ENCODE measurements around the gene GAREM1.

GAREM1 gene

DNA sequence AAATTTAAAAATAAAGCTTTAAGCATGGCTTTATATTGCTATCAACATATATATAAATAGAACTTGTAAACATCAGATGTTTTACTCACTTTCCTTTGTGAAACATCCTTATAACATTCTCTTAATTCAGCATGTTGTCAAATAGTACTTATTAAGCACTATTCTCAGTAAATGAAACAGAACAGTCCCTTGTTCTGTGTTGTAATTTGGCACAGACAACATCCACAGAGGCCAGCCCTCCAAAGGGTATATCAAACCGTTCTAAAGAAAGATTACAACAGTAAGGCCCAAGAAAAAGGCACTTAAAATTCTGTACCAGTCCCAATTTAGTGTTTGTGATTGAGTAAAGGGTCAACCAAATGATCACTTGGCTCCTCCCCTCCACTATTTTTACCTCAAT, 46.0 kb downstream of the GAREM1 start:
- TF ChIP-seq MYC (IDR thresholded peaks at IDR 0.05; ENCODE audit: low read depth, low read length) (no peak), POLR2A (IDR thresholded peaks at IDR 0.05; ENCODE audit: extremely low read depth, insufficient read length) (no peak)
- TF ChIP-seq, protein P1, sequence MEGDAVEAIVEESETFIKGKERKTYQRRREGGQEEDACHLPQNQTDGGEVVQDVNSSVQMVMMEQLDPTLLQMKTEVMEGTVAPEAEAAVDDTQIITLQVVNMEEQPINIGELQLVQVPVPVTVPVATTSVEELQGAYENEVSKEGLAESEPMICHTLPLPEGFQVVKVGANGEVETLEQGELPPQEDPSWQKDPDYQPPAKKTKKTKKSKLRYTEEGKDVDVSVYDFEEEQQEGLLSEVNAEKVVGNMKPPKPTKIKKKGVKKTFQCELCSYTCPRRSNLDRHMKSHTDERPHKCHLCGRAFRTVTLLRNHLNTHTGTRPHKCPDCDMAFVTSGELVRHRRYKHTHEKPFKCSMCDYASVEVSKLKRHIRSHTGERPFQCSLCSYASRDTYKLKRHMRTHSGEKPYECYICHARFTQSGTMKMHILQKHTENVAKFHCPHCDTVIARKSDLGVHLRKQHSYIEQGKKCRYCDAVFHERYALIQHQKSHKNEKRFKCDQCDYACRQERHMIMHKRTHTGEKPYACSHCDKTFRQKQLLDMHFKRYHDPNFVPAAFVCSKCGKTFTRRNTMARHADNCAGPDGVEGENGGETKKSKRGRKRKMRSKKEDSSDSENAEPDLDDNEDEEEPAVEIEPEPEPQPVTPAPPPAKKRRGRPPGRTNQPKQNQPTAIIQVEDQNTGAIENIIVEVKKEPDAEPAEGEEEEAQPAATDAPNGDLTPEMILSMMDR (IDR thresholded peaks at IDR 0.05; ENCODE audit: low read depth, low read length), result no peak
- TF ChIP-seq, protein P2, sequence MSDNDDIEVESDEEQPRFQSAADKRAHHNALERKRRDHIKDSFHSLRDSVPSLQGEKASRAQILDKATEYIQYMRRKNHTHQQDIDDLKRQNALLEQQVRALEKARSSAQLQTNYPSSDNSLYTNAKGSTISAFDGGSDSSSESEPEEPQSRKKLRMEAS (IDR thresholded peaks at IDR 0.05; ENCODE audit: low read depth, low read length), result no peak
- DNase-seq (ENCODE audit: low read depth), result no peak
- H3K4me3 ChIP-seq (ENCODE audit: low read depth, low read length), result no peak overlapping the region

DNA sequence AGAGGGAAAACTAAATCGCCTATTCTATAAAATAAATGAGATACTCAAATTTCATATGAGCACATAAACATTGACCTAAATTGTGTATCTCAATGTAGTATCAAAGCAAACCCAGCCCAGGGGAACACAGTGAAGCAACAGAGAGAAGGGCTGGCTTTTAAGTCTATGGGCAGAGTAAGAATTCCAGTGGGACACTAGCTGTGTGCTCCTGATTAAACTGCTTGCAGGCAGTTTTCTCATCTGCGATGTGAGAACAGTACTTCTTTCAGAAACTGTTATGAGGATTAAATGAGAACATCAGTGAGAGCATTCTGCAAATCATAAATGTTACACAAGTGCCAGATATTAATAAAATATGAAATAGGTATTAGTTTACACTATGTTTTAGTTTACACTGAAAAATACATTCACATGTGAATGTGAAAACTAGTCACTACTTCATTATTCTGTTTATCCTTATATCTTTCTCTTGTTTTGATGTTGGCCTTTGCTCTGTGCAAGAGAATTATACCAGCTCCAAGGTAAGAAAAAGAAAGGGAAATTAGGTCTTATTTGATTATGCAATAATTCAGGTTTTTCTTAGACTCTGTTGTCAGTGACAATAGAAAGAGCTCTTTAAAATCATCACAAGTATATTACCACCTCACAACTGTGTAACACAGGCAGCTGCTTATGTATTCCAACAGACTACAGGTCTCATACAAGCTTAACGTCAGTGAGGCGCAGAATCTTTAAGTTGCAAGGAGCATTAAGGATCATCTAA, 47.5 kb downstream of the GAREM1 start:
- TF ChIP-seq, protein P2 (IDR thresholded peaks at IDR 0.05; ENCODE audit: low read depth, low read length), result no peak
- TF ChIP-seq POLR2A (IDR thresholded peaks at IDR 0.05; ENCODE audit: extremely low read depth, insufficient read length), result no peak
- TF ChIP-seq MYC (IDR thresholded peaks at IDR 0.05; ENCODE audit: low read depth, low read length), result no peak
- TF ChIP-seq, protein P1 (IDR thresholded peaks at IDR 0.05; ENCODE audit: low read depth, low read length), result no peak
- DNase-seq (ENCODE audit: low read depth), result no peak
- no peak overlapping the region for H3K4me3 ChIP-seq (ENCODE audit: low read depth, low read length)

DNA sequence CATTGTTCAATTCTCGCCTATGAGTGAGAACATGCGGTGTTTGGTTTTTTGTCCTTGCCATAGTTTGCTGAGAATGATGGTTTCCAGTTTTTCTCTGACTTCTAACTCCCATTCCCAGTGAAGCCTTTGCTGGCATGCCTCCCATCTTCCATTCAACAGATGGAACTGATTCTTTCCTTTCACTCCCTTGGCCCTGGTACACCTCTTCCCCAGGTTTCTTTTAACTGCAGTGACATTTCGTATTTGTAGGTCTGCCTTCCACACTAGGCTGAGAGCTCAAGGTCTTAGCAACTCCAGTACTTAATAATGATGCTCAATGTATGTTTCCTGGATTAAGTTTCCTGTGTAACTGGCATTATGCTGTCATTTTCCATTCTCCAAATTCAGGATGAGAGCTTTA, 48.5 kb downstream of the GAREM1 start:
- TF ChIP-seq MYC (IDR thresholded peaks at IDR 0.05; ENCODE audit: low read depth, low read length) (no peak), POLR2A (IDR thresholded peaks at IDR 0.05; ENCODE audit: extremely low read depth, insufficient read length) (no peak)
- TF ChIP-seq, protein P2 (IDR thresholded peaks at IDR 0.05; ENCODE audit: low read depth, low read length), result no peak
- TF ChIP-seq, protein P1 (IDR thresholded peaks at IDR 0.05; ENCODE audit: low read depth, low read length), result no peak
- no peak overlapping the region for H3K4me3 ChIP-seq (ENCODE audit: low read depth, low read length)
- DNase-seq (ENCODE audit: low read depth), result no peak

DNA sequence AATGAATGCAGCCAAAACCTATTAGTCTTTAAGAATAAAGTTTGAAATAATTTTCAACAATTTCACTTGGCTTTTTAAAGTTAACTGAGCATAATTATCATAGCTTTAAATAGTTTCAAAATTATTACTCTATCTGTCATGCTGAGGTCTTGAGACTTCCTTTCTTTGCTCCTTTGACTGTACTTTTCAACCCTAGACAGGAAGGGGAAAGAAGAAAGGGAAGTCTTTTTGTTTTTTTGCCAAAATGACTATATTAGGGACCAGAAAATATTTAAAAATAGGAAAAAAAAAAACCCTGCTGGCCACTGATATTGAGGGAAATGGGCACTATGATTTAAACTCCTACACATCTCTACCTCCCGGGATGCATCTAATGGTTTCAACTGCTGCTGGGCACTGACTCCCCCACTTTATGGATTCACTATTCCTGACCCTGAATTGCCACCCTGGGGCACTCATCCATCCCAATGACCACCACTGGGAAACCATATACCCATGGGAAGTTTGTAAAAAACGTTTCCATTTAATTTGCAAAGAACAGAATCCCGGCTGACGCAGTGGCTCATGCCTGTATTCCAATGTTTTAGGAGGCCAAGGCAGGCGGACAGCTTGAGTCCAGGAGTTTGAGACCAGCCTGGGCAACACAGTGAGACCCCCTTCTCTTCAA, 50.5 kb downstream of the GAREM1 start:
- TF ChIP-seq POLR2A (IDR thresholded peaks at IDR 0.05; ENCODE audit: extremely low read depth, insufficient read length) (no peak), MYC (IDR thresholded peaks at IDR 0.05; ENCODE audit: low read depth, low read length) (no peak)
- TF ChIP-seq, protein P2 (IDR thresholded peaks at IDR 0.05; ENCODE audit: low read depth, low read length), result no peak
- TF ChIP-seq, protein P1 (IDR thresholded peaks at IDR 0.05; ENCODE audit: low read depth, low read length), result no peak
- H3K4me3 ChIP-seq (ENCODE audit: low read depth, low read length), result no peak overlapping the region
- no peak for DNase-seq (ENCODE audit: low read depth)

DNA sequence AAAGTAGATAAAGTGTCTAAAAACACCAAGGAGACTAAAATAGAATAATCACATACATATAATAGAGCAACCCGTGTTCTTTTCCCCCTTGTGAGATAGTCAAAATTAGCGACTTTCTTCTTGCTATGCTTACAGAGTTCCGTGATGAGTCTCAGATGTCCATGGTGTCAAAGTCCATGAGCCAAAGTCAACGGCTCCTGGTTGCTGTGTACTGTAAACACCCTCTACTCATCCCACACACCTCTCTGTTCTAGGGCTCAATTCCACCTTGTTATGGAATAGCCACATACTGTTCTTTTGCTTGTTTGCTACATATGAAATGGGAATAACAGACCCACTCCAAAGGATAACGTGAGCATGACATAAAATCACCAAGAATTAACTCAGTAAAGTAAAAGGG, 52.5 kb downstream of the GAREM1 start:
- TF ChIP-seq POLR2A (IDR thresholded peaks at IDR 0.05; ENCODE audit: extremely low read depth, insufficient read length) (no peak), MYC (IDR thresholded peaks at IDR 0.05; ENCODE audit: low read depth, low read length) (no peak)
- TF ChIP-seq, protein P1 (IDR thresholded peaks at IDR 0.05; ENCODE audit: low read depth, low read length), result no peak
- TF ChIP-seq, protein P2 (IDR thresholded peaks at IDR 0.05; ENCODE audit: low read depth, low read length), result no peak

More for the DNA sequence above, 52.5 kb downstream of the GAREM1 start:
- DNase-seq (ENCODE audit: low read depth), result no peak
- no peak overlapping the region for H3K4me3 ChIP-seq (ENCODE audit: low read depth, low read length)

Measured in NB4 (cell line).